ENCODE data around the gene HIGD2A.

The HIGD2A gene

GRCh38 chr5:176382721-176383120 lies 5.8 kb upstream of the HIGD2A start:
- peaks cover 13% of the 10 kb centered on the region for H3K36me3 ChIP-seq (ENCODE audit: insufficient read depth, low read length)

GRCh38 chr5:176383248-176383905 lies 5.2 kb upstream of the HIGD2A start:
- Histone ChIP-seq H3K9me3 (ENCODE audit: control insufficient read depth, insufficient read depth, low read length) (no peaks in the 10 kb centered on the region), H3K9ac (ENCODE audit: low read depth, low read length) (no peak overlapping the region), H3K36me3 (ENCODE audit: insufficient read depth, low read length) (peaks cover 13% of the 10 kb centered on the region), H3K4me1 (ENCODE audit: insufficient read depth, low read length) (no peaks in the 10 kb centered on the region)

More at GRCh38 chr5:176382721-176383120, 5.8 kb upstream of the HIGD2A start:
- Histone ChIP-seq H3K9me3 (ENCODE audit: control insufficient read depth, insufficient read depth, low read length) (no peaks in the 10 kb centered on the region), H3K4me1 (ENCODE audit: insufficient read depth, low read length) (no peaks in the 10 kb centered on the region), H3K9ac (ENCODE audit: low read depth, low read length) (no peak overlapping the region)

- no peak overlapping the region for H3K9ac ChIP-seq (ENCODE audit: low read depth, low read length)
- H3K4me1 ChIP-seq (ENCODE audit: insufficient read depth, low read length) = no peaks in the 10 kb centered on the region
- H3K36me3 ChIP-seq (ENCODE audit: insufficient read depth, low read length) = peaks cover 13% of the 10 kb centered on the region
- H3K9me3 ChIP-seq (ENCODE audit: control insufficient read depth, insufficient read depth, low read length) = no peaks in the 10 kb centered on the region
Observed at GRCh38 chr5:176383961-176384360, 4.6 kb upstream of the HIGD2A start.

GRCh38 chr5:176384366-176384930 lies 4.1 kb upstream of the HIGD2A start:
- Histone ChIP-seq H3K4me1 (ENCODE audit: insufficient read depth, low read length) (no peaks in the 10 kb centered on the region), H3K36me3 (ENCODE audit: insufficient read depth, low read length) (peaks cover 13% of the 10 kb centered on the region), H3K9me3 (ENCODE audit: control insufficient read depth, insufficient read depth, low read length) (no peaks in the 10 kb centered on the region), H3K9ac (ENCODE audit: low read depth, low read length) (no peak overlapping the region)

- no peaks in the 10 kb centered on the region for H3K9me3 ChIP-seq (ENCODE audit: control insufficient read depth, insufficient read depth, low read length)
- peaks cover 13% of the 10 kb centered on the region for H3K36me3 ChIP-seq (ENCODE audit: insufficient read depth, low read length)
- no peak overlapping the region for H3K9ac ChIP-seq (ENCODE audit: low read depth, low read length)
- H3K4me1 ChIP-seq (ENCODE audit: insufficient read depth, low read length) = no peaks in the 10 kb centered on the region
Observed at GRCh38 chr5:176384991-176385390, 3.6 kb upstream of the HIGD2A start.

GRCh38 chr5:176386491-176386890 lies 2.1 kb upstream of the HIGD2A start:
- Histone ChIP-seq H3K9me3 (ENCODE audit: control insufficient read depth, insufficient read depth, low read length) (no peaks in the 10 kb centered on the region), H3K9ac (ENCODE audit: low read depth, low read length) (no peak overlapping the region), H3K36me3 (ENCODE audit: insufficient read depth, low read length) (peaks cover 11% of the 10 kb centered on the region), H3K4me1 (ENCODE audit: insufficient read depth, low read length) (no peaks in the 10 kb centered on the region)

- no peaks in the 10 kb centered on the region for H3K4me1 ChIP-seq (ENCODE audit: insufficient read depth, low read length)
- H3K9ac ChIP-seq (ENCODE audit: low read depth, low read length) = peak overlapping the region; percentile 89
- peaks cover 11% of the 10 kb centered on the region for H3K36me3 ChIP-seq (ENCODE audit: insufficient read depth, low read length)
- H3K9me3 ChIP-seq (ENCODE audit: control insufficient read depth, insufficient read depth, low read length) = no peaks in the 10 kb centered on the region
Observed at GRCh38 chr5:176387384-176387925, 1.1 kb upstream of the HIGD2A start.

GRCh38 chr5:176388003-176388443 lies 528 bp upstream of the HIGD2A start:
- peak overlapping the region; percentile 89 for H3K9ac ChIP-seq (ENCODE audit: low read depth, low read length)

GRCh38 chr5:176389135-176390123 lies 878 bp downstream of the HIGD2A start:
- Histone ChIP-seq H3K9ac (ENCODE audit: low read depth, low read length) (peak overlapping the region; percentile 89), H3K4me1 (ENCODE audit: insufficient read depth, low read length) (no peaks in the 10 kb centered on the region), H3K36me3 (ENCODE audit: insufficient read depth, low read length) (peaks cover 7% of the 10 kb centered on the region), H3K9me3 (ENCODE audit: control insufficient read depth, insufficient read depth, low read length) (no peaks in the 10 kb centered on the region)

More at GRCh38 chr5:176388003-176388443, 528 bp upstream of the HIGD2A start:
- no peaks in the 10 kb centered on the region for H3K4me1 ChIP-seq (ENCODE audit: insufficient read depth, low read length)
- peaks cover 11% of the 10 kb centered on the region for H3K36me3 ChIP-seq (ENCODE audit: insufficient read depth, low read length)
- no peaks in the 10 kb centered on the region for H3K9me3 ChIP-seq (ENCODE audit: control insufficient read depth, insufficient read depth, low read length)

GRCh38 chr5:176391479-176391878 lies 2.9 kb downstream of the HIGD2A start:
- no peaks in the 10 kb centered on the region for H3K9me3 ChIP-seq (ENCODE audit: control insufficient read depth, insufficient read depth, low read length)
- H3K4me1 ChIP-seq (ENCODE audit: insufficient read depth, low read length) = no peaks in the 10 kb centered on the region
- H3K9ac ChIP-seq (ENCODE audit: low read depth, low read length) = no peak overlapping the region
- H3K36me3 ChIP-seq (ENCODE audit: insufficient read depth, low read length) = no peaks in the 10 kb centered on the region; the same call in 1 of the 2 replicates

- no peak overlapping the region for H3K9ac ChIP-seq (ENCODE audit: low read depth, low read length)
- H3K9me3 ChIP-seq (ENCODE audit: control insufficient read depth, insufficient read depth, low read length) = no peaks in the 10 kb centered on the region
- no peaks in the 10 kb centered on the region for H3K4me1 ChIP-seq (ENCODE audit: insufficient read depth, low read length)
- H3K36me3 ChIP-seq (ENCODE audit: insufficient read depth, low read length) = no peaks in the 10 kb centered on the region; the same call in 1 of the 2 replicates
Observed at GRCh38 chr5:176391999-176392398, 3.4 kb downstream of the HIGD2A start.

- H3K36me3 ChIP-seq (ENCODE audit: insufficient read depth, low read length) = no peaks in the 10 kb centered on the region; the same call in 1 of the 2 replicates
- H3K9me3 ChIP-seq (ENCODE audit: control insufficient read depth, insufficient read depth, low read length) = no peaks in the 10 kb centered on the region
- H3K4me1 ChIP-seq (ENCODE audit: insufficient read depth, low read length) = no peaks in the 10 kb centered on the region
- H3K9ac ChIP-seq (ENCODE audit: low read depth, low read length) = no peak overlapping the region
Observed at GRCh38 chr5:176392526-176392925, 4.0 kb downstream of the HIGD2A start.

- Histone ChIP-seq H3K9ac (ENCODE audit: low read depth, low read length) (no peak overlapping the region), H3K4me1 (ENCODE audit: insufficient read depth, low read length) (no peaks in the 10 kb centered on the region), H3K9me3 (ENCODE audit: control insufficient read depth, insufficient read depth, low read length) (no peaks in the 10 kb centered on the region), H3K36me3 (ENCODE audit: insufficient read depth, low read length) (no peaks in the 10 kb centered on the region; the same call in 1 of the 2 replicates)
Observed at GRCh38 chr5:176394096-176394495, 5.5 kb downstream of the HIGD2A start.
